Measurements from ENCODE around the gene KRT6A.
"Not testable (repeated sequence)": the region's sequence is repeated elsewhere in the genome, so short reads cannot be mapped to it uniquely, and the experiment has no call there.

Gene KRT6A

GRCh38 chr12:52514471-52515318 is 21.6 kb upstream of the KRT6A start:
- Histone ChIP-seq H3K36me3 (ENCODE audit: control insufficient read depth, insufficient read depth, low read length) (no peaks in the 10 kb centered on the region), H3K4me1 (ENCODE audit: control insufficient read depth, insufficient read depth, low read length) (no peaks in the 10 kb centered on the region), H3K9ac (ENCODE audit: low read length) (no peak overlapping the region), H3K27me3 (ENCODE audit: control insufficient read depth, insufficient read depth, low read length) (peaks cover 3% of the 10 kb centered on the region), H3K9me3 (ENCODE audit: control insufficient read depth, low read length) (no peaks in the 10 kb centered on the region), H3K4me3 (ENCODE audit: low read length) (no peak overlapping the region)

DNA sequence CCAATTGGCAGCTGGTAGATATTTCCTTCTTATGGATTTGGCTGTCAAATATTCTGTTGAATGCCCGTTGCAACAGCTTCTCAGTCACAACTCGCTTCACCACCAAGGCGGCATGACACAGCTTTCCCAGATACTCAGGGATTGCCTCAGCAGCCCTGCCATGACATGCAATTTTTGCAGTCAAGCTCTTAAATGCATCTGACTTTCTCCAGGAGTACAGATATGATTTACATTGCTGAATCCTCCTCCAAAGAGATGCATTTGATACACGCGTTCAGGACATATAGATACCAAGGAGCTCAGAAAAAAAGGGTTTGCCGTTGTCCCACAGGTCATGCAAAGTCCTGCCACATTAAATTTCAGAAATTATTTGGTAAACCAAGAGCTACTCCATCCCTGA is 20.7 kb upstream of the KRT6A start:
- Histone ChIP-seq H3K4me3 (ENCODE audit: low read length) (no peak overlapping the region), H3K9ac (ENCODE audit: low read length) (no peak overlapping the region), H3K36me3 (ENCODE audit: control insufficient read depth, insufficient read depth, low read length) (no peaks in the 10 kb centered on the region), H3K27me3 (ENCODE audit: control insufficient read depth, insufficient read depth, low read length) (peaks cover 3% of the 10 kb centered on the region), H3K4me1 (ENCODE audit: control insufficient read depth, insufficient read depth, low read length) (no peaks in the 10 kb centered on the region), H3K9me3 (ENCODE audit: control insufficient read depth, low read length) (no peaks in the 10 kb centered on the region)

DNA sequence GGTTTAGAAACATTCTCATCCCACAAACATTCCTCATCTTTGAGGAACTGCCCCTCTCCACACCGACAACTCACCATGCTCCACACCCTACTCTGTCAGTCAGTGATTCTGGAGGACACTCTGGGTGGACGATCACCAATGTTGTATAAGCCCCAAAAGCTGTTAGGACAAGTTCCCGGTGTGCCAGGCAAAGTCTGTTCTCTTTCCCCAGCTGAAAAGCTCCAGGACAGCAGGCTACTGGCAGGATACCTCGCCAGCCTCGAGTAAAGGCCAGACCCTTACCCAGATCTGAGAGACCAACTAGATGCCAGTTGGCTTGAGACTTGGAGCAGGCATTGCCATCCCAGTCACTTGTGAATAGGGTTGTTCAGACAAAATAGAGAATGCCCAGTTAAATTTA is 15.2 kb upstream of the KRT6A start:
- H3K9me3 ChIP-seq (ENCODE audit: control insufficient read depth, low read length): no peaks in the 10 kb centered on the region
- H3K4me1 ChIP-seq (ENCODE audit: control insufficient read depth, insufficient read depth, low read length): no peaks in the 10 kb centered on the region
- no peak overlapping the region for H3K4me3 ChIP-seq (ENCODE audit: low read length)
- no peaks in the 10 kb centered on the region for H3K36me3 ChIP-seq (ENCODE audit: control insufficient read depth, insufficient read depth, low read length)
- H3K27me3 ChIP-seq (ENCODE audit: control insufficient read depth, insufficient read depth, low read length): no peaks in the 10 kb centered on the region
- H3K9ac ChIP-seq (ENCODE audit: low read length): no peak overlapping the region

DNA sequence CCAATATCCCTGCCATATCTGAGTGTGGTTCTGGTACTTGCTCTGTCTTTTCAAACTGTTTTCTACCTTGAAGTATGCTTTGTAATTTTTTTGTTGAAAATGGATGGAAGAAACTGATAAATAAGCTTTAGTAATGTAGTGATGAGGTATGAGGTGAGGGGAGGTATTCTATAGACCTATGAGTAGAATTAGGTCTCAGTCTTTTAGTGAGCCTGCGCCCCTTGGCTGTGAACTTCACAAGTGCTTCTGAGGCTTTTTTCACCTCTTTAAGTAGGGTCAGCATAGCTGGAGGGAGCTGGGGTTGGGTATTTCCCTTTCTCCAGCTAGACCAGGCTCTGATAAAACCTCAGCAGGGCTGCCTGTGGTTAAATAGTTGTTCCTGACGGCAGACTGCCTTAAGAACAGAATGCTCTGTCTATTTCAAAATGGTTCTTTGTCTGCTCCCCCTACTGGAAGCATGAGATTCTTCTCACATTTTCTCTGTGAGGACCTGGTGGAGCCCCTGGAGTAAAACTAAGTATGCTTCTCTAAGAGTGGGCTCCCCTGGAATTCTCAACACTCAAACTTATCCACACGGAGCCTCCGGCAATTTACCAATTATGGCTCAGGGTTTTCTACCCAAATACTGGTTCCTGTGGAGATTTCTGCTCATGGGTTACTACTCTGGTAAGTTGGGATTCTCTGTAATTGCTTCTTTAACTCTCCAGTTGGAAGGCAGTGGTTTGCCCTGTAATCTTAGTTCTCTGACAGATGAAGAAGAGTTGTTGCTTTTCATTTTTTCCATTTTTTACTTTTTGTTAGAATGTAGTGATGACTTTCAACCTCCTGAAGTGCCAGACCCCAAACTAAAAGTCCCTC is 14.0 kb upstream of the KRT6A start:
- no peaks in the 10 kb centered on the region for H3K4me1 ChIP-seq (ENCODE audit: control insufficient read depth, insufficient read depth, low read length)
- no peak overlapping the region for H3K9ac ChIP-seq (ENCODE audit: low read length)
- no peaks in the 10 kb centered on the region for H3K36me3 ChIP-seq (ENCODE audit: control insufficient read depth, insufficient read depth, low read length)

GRCh38 chr12:52502877-52503276 is 9.8 kb upstream of the KRT6A start:
- Histone ChIP-seq H3K9ac (ENCODE audit: low read length) (no peak overlapping the region), H3K36me3 (ENCODE audit: control insufficient read depth, insufficient read depth, low read length) (no peaks in the 10 kb centered on the region), H3K27me3 (ENCODE audit: control insufficient read depth, insufficient read depth, low read length) (no peaks in the 10 kb centered on the region), H3K4me1 (ENCODE audit: control insufficient read depth, insufficient read depth, low read length) (no peaks in the 10 kb centered on the region), H3K9me3 (ENCODE audit: control insufficient read depth, low read length) (no peaks in the 10 kb centered on the region), H3K4me3 (ENCODE audit: low read length) (no peak overlapping the region)

More for the DNA sequence above, 14.0 kb upstream of the KRT6A start:
- H3K27me3 ChIP-seq (ENCODE audit: control insufficient read depth, insufficient read depth, low read length): no peaks in the 10 kb centered on the region
- H3K9me3 ChIP-seq (ENCODE audit: control insufficient read depth, low read length): no peaks in the 10 kb centered on the region
- H3K4me3 ChIP-seq (ENCODE audit: low read length): no peak overlapping the region

GRCh38 chr12:52501490-52501889 is 8.4 kb upstream of the KRT6A start:
- H3K27me3 ChIP-seq (ENCODE audit: control insufficient read depth, insufficient read depth, low read length): no peaks in the 10 kb centered on the region
- no peak overlapping the region for H3K4me3 ChIP-seq (ENCODE audit: low read length)

DNA sequence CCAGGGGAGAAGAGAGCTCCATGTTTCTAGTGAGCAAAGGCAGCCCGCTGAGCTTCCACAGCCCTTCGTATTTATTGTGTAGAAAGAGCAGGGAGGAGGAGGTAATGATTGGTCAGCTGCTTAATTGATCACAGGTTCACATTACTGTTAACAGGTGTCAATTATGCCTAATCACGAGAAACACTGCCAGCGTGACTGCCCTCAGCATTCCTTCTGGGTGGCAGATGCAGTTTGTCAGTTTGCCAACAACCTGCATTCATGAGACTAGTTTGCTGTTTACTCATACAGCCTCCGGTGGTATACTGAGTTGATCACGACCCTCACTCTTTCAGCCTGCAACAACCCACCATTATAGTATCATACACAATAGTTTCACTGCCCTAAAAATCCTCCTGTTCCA is 7.5 kb upstream of the KRT6A start:
- H3K27me3 ChIP-seq (ENCODE audit: control insufficient read depth, insufficient read depth, low read length); H3K9me3 ChIP-seq (ENCODE audit: control insufficient read depth, low read length); H3K4me3 ChIP-seq (ENCODE audit: low read length); H3K4me1 ChIP-seq (ENCODE audit: control insufficient read depth, insufficient read depth, low read length); H3K36me3 ChIP-seq (ENCODE audit: control insufficient read depth, insufficient read depth, low read length); H3K9ac ChIP-seq (ENCODE audit: low read length): not testable (repeated sequence)

More at GRCh38 chr12:52501490-52501889, 8.4 kb upstream of the KRT6A start:
- Histone ChIP-seq H3K36me3 (ENCODE audit: control insufficient read depth, insufficient read depth, low read length) (no peaks in the 10 kb centered on the region), H3K9me3 (ENCODE audit: control insufficient read depth, low read length) (no peaks in the 10 kb centered on the region), H3K9ac (ENCODE audit: low read length) (no peak overlapping the region), H3K4me1 (ENCODE audit: control insufficient read depth, insufficient read depth, low read length) (no peaks in the 10 kb centered on the region)

GRCh38 chr12:52499806-52500560 is 6.9 kb upstream of the KRT6A start:
- Histone ChIP-seq H3K9me3 (ENCODE audit: control insufficient read depth, low read length) (no peaks in the 10 kb centered on the region), H3K36me3 (ENCODE audit: control insufficient read depth, insufficient read depth, low read length) (no peaks in the 10 kb centered on the region), H3K27me3 (ENCODE audit: control insufficient read depth, insufficient read depth, low read length) (no peaks in the 10 kb centered on the region)

GRCh38 chr12:52498946-52499345 is 5.9 kb upstream of the KRT6A start:
- Histone ChIP-seq H3K4me1 (ENCODE audit: control insufficient read depth, insufficient read depth, low read length) (no peaks in the 10 kb centered on the region), H3K27me3 (ENCODE audit: control insufficient read depth, insufficient read depth, low read length) (no peaks in the 10 kb centered on the region), H3K9ac (ENCODE audit: low read length) (no peak overlapping the region), H3K36me3 (ENCODE audit: control insufficient read depth, insufficient read depth, low read length) (no peaks in the 10 kb centered on the region), H3K4me3 (ENCODE audit: low read length) (no peak overlapping the region), H3K9me3 (ENCODE audit: control insufficient read depth, low read length) (no peaks in the 10 kb centered on the region)

More at GRCh38 chr12:52499806-52500560, 6.9 kb upstream of the KRT6A start:
- Histone ChIP-seq H3K4me3 (ENCODE audit: low read length) (no peak overlapping the region), H3K4me1 (ENCODE audit: control insufficient read depth, insufficient read depth, low read length) (no peaks in the 10 kb centered on the region), H3K9ac (ENCODE audit: low read length) (no peak overlapping the region)

GRCh38 chr12:52497975-52498374 is 4.9 kb upstream of the KRT6A start:
- Histone ChIP-seq H3K4me3 (ENCODE audit: low read length) (no peak overlapping the region), H3K9me3 (ENCODE audit: control insufficient read depth, low read length) (no peaks in the 10 kb centered on the region), H3K36me3 (ENCODE audit: control insufficient read depth, insufficient read depth, low read length) (no peaks in the 10 kb centered on the region), H3K27me3 (ENCODE audit: control insufficient read depth, insufficient read depth, low read length) (no peaks in the 10 kb centered on the region), H3K4me1 (ENCODE audit: control insufficient read depth, insufficient read depth, low read length) (no peaks in the 10 kb centered on the region), H3K9ac (ENCODE audit: low read length) (no peak overlapping the region)

DNA sequence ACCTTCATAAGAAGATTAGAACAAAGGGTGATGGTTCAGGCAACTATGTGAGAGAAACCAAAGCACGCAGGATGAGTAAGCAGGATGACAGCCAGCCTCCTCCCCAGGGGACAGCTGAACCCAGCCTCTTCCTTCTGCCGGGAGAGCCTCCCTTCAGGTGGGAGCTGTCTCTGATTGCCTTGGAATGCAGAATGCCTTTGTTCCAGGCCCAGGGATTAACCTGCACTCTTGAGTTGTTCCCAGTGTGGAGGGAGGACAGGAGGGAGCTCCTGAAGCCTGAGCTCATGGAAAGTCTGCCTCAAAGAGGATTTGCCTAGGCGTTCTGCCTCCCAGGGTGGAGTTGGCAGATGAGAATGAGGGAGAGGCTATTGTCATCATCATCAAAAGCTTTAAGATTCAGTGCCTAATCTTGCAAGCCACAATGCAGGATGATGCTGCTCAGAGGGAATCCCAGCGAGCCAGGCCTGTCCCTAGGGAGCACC is 3.6 kb upstream of the KRT6A start:
- H3K4me1 ChIP-seq (ENCODE audit: control insufficient read depth, insufficient read depth, low read length): no peaks in the 10 kb centered on the region
- no peak overlapping the region for H3K9ac ChIP-seq (ENCODE audit: low read length)
- no peaks in the 10 kb centered on the region for H3K36me3 ChIP-seq (ENCODE audit: control insufficient read depth, insufficient read depth, low read length)
- H3K4me3 ChIP-seq (ENCODE audit: low read length): no peak overlapping the region
- no peaks in the 10 kb centered on the region for H3K27me3 ChIP-seq (ENCODE audit: control insufficient read depth, insufficient read depth, low read length)
- H3K9me3 ChIP-seq (ENCODE audit: control insufficient read depth, low read length): no peaks in the 10 kb centered on the region

Data from mucosa of stomach (tissue), 1 donor.